SK-N-SH (cell line): ENCODE data around the gene SRRT. TPM values are rescaled to one million over a fixed set of nuclear protein-coding genes. Genes with fewer than 3 reads are reported as not detected.

ENCODE experiments used
- CTCF ChIA-PET: fragments of 300-600, 350-600 bp; formaldehyde crosslinking; extraction: SDS; loops from one replicate; lab custom pipeline; 2021; lab: Yijun Ruan, JAX
- POLR2A ChIA-PET: fragments of 350-600 bp; sonication (Branson Sonifier 250); formaldehyde crosslinking; extraction: SDS; loops from one replicate; lab custom pipeline; 2020; ENCODE audit warnings: antibody characterized with exemption, inconsistent platforms; lab: Yijun Ruan, JAX
- DNase-seq: peaks from one replicate; pipeline ENCODE4 v3.0.0; 2012
- H2AFZ ChIP-seq: fragments of 200-600 bp; sonication (generic); 2 replicates; pipeline ENCODE4 v1.8.1; 2016; ENCODE audit warnings: antibody characterized with exemption, mild to moderate bottlenecking, low read depth
- H3F3A ChIP-seq: fragments of 200-600 bp; sonication (generic); replicated peaks from 2 replicates; pipeline ENCODE3; 2016; ENCODE audit warnings: antibody characterized with exemption, mild to moderate bottlenecking; ENCODE audit not compliant: insufficient read depth
- H3K27ac ChIP-seq, 2 experiments: fragments of 200-500 bp in 1 of 2; fragments of 200-600 bp in 1 of 2; sonication (Bioruptor generic) in 1 of 2; sonication (generic), shearing (Covaris generic) in 1 of 2; 2 replicates each; pipeline versions ENCODE4 v1.5.1 to v1.6.1; 2014 to 2016; ENCODE audit warnings: low read depth in 2 of 2, inconsistent platforms in 1 of 2, low read length in 1 of 2, mild to moderate bottlenecking in 1 of 2, mixed read lengths in 1 of 2
- H3K27me3 ChIP-seq: fragments of 200-600 bp; sonication (generic), shearing (Covaris generic); 2 replicates; pipeline ENCODE4 v1.6.1; 2016; ENCODE audit warnings: mixed run types; ENCODE audit not compliant: insufficient read depth
- H3K36me3 ChIP-seq, 2 experiments: fragments of 200-500 bp in 1 of 2; fragments of 200-600 bp in 1 of 2; sonication (Bioruptor generic) in 1 of 2; sonication (generic) in 1 of 2; replicated peaks in 1 of 2; 2 replicates each; pipeline versions ENCODE3 to v1.5.1; 2014 to 2016; ENCODE audit warnings: low read length in 1 of 2, mild to moderate bottlenecking in 1 of 2; ENCODE audit not compliant: insufficient read depth in 2 of 2, control insufficient read depth in 1 of 2
- H3K4me1 ChIP-seq, 2 experiments: fragments of 200-500 bp in 1 of 2; fragments of 200-600 bp in 1 of 2; sonication (Bioruptor generic) in 1 of 2; sonication (generic), shearing (Covaris generic) in 1 of 2; 2 replicates each; pipeline versions ENCODE4 v1.5.1 to v1.6.1; 2014 to 2016; ENCODE audit warnings: low read depth in 1 of 2, low read length in 1 of 2, mixed run types in 1 of 2; ENCODE audit not compliant: insufficient read depth in 2 of 2, control insufficient read depth in 1 of 2
- H3K4me2 ChIP-seq: fragments of 200-600 bp; sonication (generic), shearing (Covaris generic); 2 replicates; pipeline ENCODE4 v1.6.1; 2017; ENCODE audit warnings: mixed run types
- H3K4me3 ChIP-seq, 2 experiments: fragments of 200-500 bp in 1 of 2; fragments of 200-600 bp in 1 of 2; sonication (Bioruptor generic) in 1 of 2; sonication (generic), shearing (Covaris generic) in 1 of 2; 2 replicates each; pipeline versions ENCODE4 v1.5.1 to v1.8.1; 2014 to 2016; ENCODE audit warnings: low read depth in 2 of 2, inconsistent platforms in 1 of 2, low read length in 1 of 2, mild to moderate bottlenecking in 1 of 2, mixed read lengths in 1 of 2, moderate library complexity in 1 of 2
- H3K79me2 ChIP-seq: fragments of 200-600 bp; sonication (generic); 2 replicates; pipeline ENCODE4 v1.8.1; 2017; ENCODE audit warnings: mild to moderate bottlenecking; ENCODE audit not compliant: insufficient read depth
- H3K9ac ChIP-seq: fragments of 200-600 bp; sonication (generic); 2 replicates; pipeline ENCODE4 v1.6.1; 2017; ENCODE audit warnings: mixed run types
- H3K9me2 ChIP-seq: fragments of 200-600 bp; sonication (generic); 2 replicates; pipeline ENCODE4 v1.6.1; 2017; ENCODE audit warnings: mixed run types
- H3K9me3 ChIP-seq: fragments of 200-600 bp; sonication (generic); 2 replicates; pipeline ENCODE4 v1.6.1; 2017; ENCODE audit warnings: mixed run types, mild to moderate bottlenecking, moderate library complexity
- H4K20me1 ChIP-seq: fragments of 200-600 bp; sonication (generic); 2 replicates; pipeline ENCODE4 v1.6.1; 2017; ENCODE audit warnings: mild to moderate bottlenecking, mixed run types; ENCODE audit not compliant: insufficient read depth
- CHD2 ChIP-seq: fragments of 150-350 bp; IDR thresholded peaks from 2 replicates; pipeline ENCODE4 v1.6.1; 2018; ENCODE audit warnings: low read length; ENCODE audit not compliant: partially characterized antibody
- CTCF ChIP-seq: fragments of 200-600 bp; sonication (generic); IDR thresholded peaks from 2 replicates; pipeline ENCODE4 v1.6.1; 2017; ENCODE audit warnings: antibody characterized with exemption, mild to moderate bottlenecking, moderate library complexity
- FOSL2 ChIP-seq: IDR thresholded peaks from 2 replicates; pipeline ENCODE4 v1.4.0; 2012; ENCODE audit warnings: low read depth, mild to moderate bottlenecking, moderate library complexity, borderline replicate concordance
- FOXJ3 ChIP-seq: sonication (generic); formaldehyde crosslinking; IDR thresholded peaks from 2 replicates; pipeline ENCODE4 v1.5.1; 2020; ENCODE audit warnings: mild to moderate bottlenecking, missing genetic modification reagents
- FOXM1 ChIP-seq: IDR thresholded peaks from 2 replicates; pipeline ENCODE4 v1.4.0; 2012; ENCODE audit warnings: low read depth, mild to moderate bottlenecking
- GABPA ChIP-seq: IDR thresholded peaks from 2 replicates; pipeline ENCODE4 v1.4.0; 2012; ENCODE audit warnings: low read depth, mild to moderate bottlenecking
- POLR2AphosphoS5 ChIP-seq: IDR thresholded peaks from 2 replicates; pipeline ENCODE4 v1.6.1; 2012; ENCODE audit warnings: low read depth, low read length
- SIN3A ChIP-seq: IDR thresholded peaks from 2 replicates; pipeline ENCODE4 v1.6.1; 2012; ENCODE audit warnings: low read depth, mild to moderate bottlenecking, low read length, moderate library complexity, borderline replicate concordance
- TEAD4 ChIP-seq: IDR thresholded peaks from 2 replicates; pipeline ENCODE4 v1.4.0; 2012; ENCODE audit warnings: mild to moderate bottlenecking, borderline replicate concordance; ENCODE audit not compliant: insufficient read depth
- WGBS: methylation state at CpG from one replicate; pipeline ENCODE4 v1.1.6; 2017; ENCODE audit warnings: low lambda C conversion rate; 5-methylcytosine and 5-hydroxymethylcytosine counted together
- polyA plus RNA-seq, 3 experiments: library from polyadenylated mRNA; depleted of rRNA; stranded (reverse); fragments of >200 nt; gene quantifications; 2 replicates each; pipeline ENCODE4 v1.2.3, GENCODE V29; 2012
- TF ChIP-seq, protein P1 (sequence below): IDR thresholded peaks from 2 replicates; pipeline ENCODE4 v1.6.1; 2012; ENCODE audit warnings: mild to moderate bottlenecking, low read depth, low read length, moderate library complexity
- TF ChIP-seq, protein P2 (sequence below): IDR thresholded peaks from 2 replicates; pipeline ENCODE4 v1.4.0; 2012; ENCODE audit warnings: low read depth, borderline replicate concordance

The SRRT gene
- polyA plus RNA-seq, 1 of the 3 experiments (the other 2 are of a cell fraction): 92.7 TPM

- H3K27ac ChIP-seq: peak overlapping the region; percentile 88 to 92
- peak overlapping the region; percentile 65 to 93 for H3K4me3 ChIP-seq
- H3K9me2 ChIP-seq: no peaks in the 10 kb centered on the region
- H3F3A ChIP-seq: peaks cover 21% of the 10 kb centered on the region
- TF ChIP-seq, protein P1, sequence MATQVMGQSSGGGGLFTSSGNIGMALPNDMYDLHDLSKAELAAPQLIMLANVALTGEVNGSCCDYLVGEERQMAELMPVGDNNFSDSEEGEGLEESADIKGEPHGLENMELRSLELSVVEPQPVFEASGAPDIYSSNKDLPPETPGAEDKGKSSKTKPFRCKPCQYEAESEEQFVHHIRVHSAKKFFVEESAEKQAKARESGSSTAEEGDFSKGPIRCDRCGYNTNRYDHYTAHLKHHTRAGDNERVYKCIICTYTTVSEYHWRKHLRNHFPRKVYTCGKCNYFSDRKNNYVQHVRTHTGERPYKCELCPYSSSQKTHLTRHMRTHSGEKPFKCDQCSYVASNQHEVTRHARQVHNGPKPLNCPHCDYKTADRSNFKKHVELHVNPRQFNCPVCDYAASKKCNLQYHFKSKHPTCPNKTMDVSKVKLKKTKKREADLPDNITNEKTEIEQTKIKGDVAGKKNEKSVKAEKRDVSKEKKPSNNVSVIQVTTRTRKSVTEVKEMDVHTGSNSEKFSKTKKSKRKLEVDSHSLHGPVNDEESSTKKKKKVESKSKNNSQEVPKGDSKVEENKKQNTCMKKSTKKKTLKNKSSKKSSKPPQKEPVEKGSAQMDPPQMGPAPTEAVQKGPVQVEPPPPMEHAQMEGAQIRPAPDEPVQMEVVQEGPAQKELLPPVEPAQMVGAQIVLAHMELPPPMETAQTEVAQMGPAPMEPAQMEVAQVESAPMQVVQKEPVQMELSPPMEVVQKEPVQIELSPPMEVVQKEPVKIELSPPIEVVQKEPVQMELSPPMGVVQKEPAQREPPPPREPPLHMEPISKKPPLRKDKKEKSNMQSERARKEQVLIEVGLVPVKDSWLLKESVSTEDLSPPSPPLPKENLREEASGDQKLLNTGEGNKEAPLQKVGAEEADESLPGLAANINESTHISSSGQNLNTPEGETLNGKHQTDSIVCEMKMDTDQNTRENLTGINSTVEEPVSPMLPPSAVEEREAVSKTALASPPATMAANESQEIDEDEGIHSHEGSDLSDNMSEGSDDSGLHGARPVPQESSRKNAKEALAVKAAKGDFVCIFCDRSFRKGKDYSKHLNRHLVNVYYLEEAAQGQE: no peak
- TF ChIP-seq FOXM1: no peak
- no peak for TF ChIP-seq TEAD4
- no peak for TF ChIP-seq FOSL2
- peak; percentile 45 for TF ChIP-seq CHD2
- CTCF ChIA-PET: interaction anchor here (0.7 to 5.5 kb wide), 9 partner anchors 12 to 307 kb away, joined by 3 to 37 read pairs (median 5); partner anchors contain the start of genes ACHE, SLC12A9 and UFSP1
- peaks cover 13 to 23% of the 10 kb centered on the region in 2 experiments; a peak in 3 of 4 replicates for H3K4me1 ChIP-seq
- peak overlapping the region; percentile 90 for H3K4me2 ChIP-seq
- H3K27me3 ChIP-seq: no peaks in the 10 kb centered on the region
- H3K9me3 ChIP-seq: no peaks in the 10 kb centered on the region
- peaks cover 16 to 40% of the 10 kb centered on the region in 2 experiments for H3K36me3 ChIP-seq
- 1% methylated on average over 30 of the region's 39 CpGs for WGBS
- H4K20me1 ChIP-seq: peaks cover 47% of the 10 kb centered on the region
- POLR2A ChIA-PET: interaction anchor here (0.5 to 5.8 kb wide), 20 partner anchors 10 to 343 kb away, joined by 3 to 126 read pairs (median 4); partner anchors contain the start of genes ACTL6B, AGFG2, POP7 and SLC12A9
- H2AFZ ChIP-seq: peak overlapping the region; percentile 92
- H3K9ac ChIP-seq: peak overlapping the region; percentile 89
- H3K79me2 ChIP-seq: peaks cover 54% of the 10 kb centered on the region
- peak; percentile 81 for DNase-seq
Observed at GRCh38 chr7:100875356-100875751, 451 bp downstream of the SRRT start.

- no peak overlapping the region for H3K4me3 ChIP-seq
- no peaks in the 10 kb centered on the region for H3K9me3 ChIP-seq
- no peak overlapping the region for H2AFZ ChIP-seq
- H4K20me1 ChIP-seq: peaks cover 58% of the 10 kb centered on the region
- peaks cover 76% of the 10 kb centered on the region for H3K79me2 ChIP-seq
- ChIA-PET CTCF (interaction anchor here (1.1 to 5.5 kb wide), 6 partner anchors 8 to 949 kb away, joined by 3 to 37 read pairs (median 5); partner anchors contain the start of genes ACHE, GJC3 and SLC12A9), POLR2A (interaction anchor here (5.8 kb wide), 1 partner anchor 10 kb away, joined by 126 read pairs; the partner anchor contains the start of gene UFSP1)
- WGBS: 88% methylated on average over 7 of the region's 7 CpGs
- H3K9ac ChIP-seq: no peak overlapping the region
- H3K36me3 ChIP-seq: peaks cover 39 to 60% of the 10 kb centered on the region in 2 experiments
- no peak for DNase-seq
- peaks cover 13 to 23% of the 10 kb centered on the region in 2 experiments; a peak in 3 of 4 replicates for H3K4me1 ChIP-seq
- H3F3A ChIP-seq: peaks cover 22% of the 10 kb centered on the region
- no peaks in the 10 kb centered on the region for H3K9me2 ChIP-seq
- TF ChIP-seq GABPA (no peak), CTCF (no peak), FOXJ3 (CRISPR knock-in tag) (no peak), CHD2 (no peak), SIN3A (no peak), POLR2AphosphoS5 (no peak)
- TF ChIP-seq, protein P2, sequence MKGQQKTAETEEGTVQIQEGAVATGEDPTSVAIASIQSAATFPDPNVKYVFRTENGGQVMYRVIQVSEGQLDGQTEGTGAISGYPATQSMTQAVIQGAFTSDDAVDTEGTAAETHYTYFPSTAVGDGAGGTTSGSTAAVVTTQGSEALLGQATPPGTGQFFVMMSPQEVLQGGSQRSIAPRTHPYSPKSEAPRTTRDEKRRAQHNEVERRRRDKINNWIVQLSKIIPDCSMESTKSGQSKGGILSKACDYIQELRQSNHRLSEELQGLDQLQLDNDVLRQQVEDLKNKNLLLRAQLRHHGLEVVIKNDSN: no peak
- TF ChIP-seq, protein P1: no peak
- H3K27ac ChIP-seq: no peak overlapping the region
- H3K4me2 ChIP-seq: peak overlapping the region; percentile 90; the same call in 1 of the 2 replicates
- no peaks in the 10 kb centered on the region for H3K27me3 ChIP-seq
Observed at GRCh38 chr7:100878013-100878412, 3.1 kb downstream of the SRRT start.
